Hippocampal formation (tissue), 2 donors: ENCODE results near the gene RUNDC1.

Source experiments
- DNase-seq, 2 donors: peaks; one replicate each; lab custom pipeline; 2025; lab: John Stamatoyannopoulos, UW

The RUNDC1 gene

DNA sequence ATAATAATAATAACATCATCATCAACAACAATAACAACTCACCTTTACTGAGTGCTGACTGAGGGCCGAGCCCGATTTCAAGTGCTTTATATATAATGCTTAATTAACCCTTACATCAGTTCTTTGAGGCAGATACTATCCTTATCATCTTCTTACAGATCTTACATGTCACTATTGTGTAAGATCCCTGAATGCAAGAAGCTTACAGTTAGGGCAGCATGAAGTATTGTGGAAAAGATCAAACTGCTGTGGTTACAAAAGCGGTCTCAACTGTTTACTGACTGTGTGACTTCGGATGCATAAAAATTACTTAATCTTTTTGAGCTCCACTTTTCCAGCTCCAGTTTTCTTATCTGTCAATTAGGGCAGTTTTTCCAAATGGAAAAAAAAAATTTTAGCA is 38.6 kb downstream of the RUNDC1 start:
- DNase-seq = no peak

DNA sequence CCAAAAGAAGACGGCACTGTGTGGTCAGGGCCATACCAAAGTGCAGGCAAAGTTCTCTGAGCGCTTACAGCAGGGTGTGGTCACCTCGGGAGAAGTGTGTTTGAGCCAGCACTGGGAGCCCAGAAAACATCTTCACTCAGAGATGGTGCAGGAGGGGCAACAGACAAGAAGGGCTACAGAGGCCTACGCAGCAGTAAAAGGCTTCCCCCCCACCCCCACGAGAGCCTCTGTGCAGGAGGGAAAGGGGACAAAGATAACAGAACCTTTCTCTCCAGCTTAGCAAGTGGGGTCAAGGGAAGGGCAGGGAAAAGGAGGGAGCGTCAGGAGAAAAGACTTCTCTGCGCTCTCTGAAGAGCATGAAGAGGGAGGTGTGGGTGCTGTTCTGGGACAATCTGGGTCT is 39.1 kb downstream of the RUNDC1 start:
- no peak for DNase-seq

DNA sequence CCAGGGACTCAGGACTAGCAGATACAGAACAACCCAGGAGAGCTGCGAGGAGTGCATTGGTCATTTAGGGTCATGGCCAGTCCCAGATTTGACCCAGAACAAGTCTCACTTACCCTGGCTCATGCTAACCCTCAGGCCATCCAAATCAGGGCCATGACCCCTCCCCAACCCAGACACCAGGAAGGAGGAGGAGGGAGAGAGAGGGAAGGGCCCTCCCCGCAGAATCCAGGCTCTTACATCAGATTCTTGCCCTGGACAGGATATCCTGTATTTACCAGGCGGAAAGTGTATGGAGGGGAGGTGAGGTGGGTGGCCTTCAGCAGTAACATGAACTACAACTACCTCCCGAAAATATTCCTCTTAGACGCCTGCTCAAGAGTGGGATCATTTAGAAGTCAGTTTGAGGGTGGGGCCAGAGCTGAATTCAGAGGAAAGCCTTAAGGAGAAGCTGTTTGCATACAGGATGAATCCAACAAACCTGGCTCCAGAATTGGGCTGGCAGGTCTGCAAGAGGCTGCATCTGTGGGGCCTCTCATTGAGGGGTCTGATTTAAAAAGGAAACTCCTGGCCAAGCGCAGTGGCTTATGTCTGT is 39.8 kb downstream of the RUNDC1 start:
- DNase-seq = no peak

DNA sequence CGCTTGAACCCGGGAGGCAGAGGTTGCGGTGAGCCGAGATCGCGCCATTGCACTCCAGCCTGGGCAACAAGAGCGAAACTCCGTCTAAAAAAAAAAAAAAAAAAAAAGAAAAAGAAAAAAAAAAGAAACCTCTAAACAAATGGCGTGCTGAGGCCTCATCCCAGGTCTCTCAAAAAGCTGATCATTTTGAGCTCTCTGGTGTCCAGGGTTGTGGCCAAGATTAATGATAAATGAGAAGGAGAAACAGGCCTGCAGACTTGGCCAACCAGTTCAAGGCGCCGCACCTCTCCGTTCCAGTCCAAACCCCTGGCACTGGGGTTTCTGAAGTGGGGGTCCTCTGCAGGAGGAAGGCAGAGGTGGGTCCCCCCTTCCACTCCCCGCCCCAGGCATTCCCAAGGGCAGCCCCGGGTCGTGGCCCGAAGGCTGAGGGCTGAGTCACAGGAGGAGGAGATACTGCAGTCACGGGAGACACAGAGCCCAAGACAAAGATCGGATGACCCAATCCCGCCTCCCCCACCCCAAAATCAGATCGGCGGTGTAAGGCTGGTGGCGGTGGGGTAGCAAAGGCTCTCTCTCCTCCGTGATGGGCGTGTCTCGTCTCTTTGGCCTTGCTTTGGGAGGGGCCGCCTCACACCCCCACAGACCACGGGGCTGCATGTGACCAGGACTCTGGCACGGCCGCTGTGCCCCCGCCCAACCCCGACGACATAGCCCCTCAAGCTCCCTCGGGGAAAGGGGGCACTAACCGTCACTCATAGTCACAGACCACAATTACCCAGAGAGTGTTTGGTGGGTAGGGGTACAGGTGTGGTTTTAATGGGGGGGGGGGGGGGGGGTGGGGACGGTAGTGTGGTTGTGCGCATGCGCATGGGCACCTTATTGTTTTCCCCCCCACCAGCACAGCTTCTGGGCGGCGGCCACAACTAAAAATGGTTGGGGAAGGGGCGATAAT is 40.7 kb downstream of the RUNDC1 start:
- DNase-seq = peak in 1 of 2 donors; percentile 27

DNA sequence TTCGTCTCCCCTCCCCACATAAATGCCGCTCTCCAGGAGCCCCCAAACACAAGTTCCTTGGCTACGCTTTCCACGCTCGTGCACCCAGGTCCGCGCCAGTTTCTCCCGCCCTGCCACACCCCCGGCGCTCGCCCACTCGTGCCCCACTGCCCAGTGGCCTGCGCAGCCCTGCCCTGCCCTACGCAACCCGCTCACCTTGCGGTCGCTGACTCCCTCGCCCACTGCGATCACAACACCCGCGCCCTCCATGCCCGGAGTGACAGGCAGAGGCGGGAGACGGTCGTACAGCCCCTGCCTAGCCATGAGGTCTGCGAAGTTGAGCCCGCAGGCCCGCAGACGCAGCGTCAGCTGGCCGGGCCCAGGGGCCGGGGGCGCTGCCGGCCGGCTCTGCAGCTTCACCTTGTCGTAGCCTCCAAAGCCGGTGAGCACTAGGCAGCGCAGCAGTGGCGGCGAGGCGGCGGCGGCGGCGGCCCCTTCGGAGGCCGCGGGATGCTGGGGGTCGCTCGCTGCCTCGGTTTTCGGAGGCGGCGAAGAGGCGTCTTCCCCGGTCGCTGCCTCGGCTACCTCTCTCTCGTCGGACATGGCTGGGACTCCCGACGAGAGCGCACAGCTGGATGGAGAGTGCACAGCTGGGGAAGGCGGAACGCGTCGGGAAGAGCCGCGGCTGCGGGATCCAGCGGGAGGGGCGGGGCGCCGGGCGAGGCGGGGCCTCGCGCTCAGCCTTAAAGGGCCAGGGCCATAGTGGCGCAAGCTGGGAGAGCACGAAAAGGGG is 41.6 kb downstream of the RUNDC1 start, which contains the start of gene VAT1:
VAT1 (minus strand) TSS at position 645 of the 772 bp plus-strand sequence; CDS start at position 582, 63 bp downstream.
- peak; percentile 68 to 79 for DNase-seq

- peak; percentile 82 to 93 for DNase-seq
Observed at GRCh38 chr17:43024407-43025289, 44.3 kb downstream of the RUNDC1 start, which contains the start of gene RND2. TSS of gene RND2 (plus strand) at chr17:43025231. CDS start at chr17:43025348, 117 bp downstream.

- DNase-seq = no peak
Observed at GRCh38 chr17:43025290-43025657, 44.9 kb downstream of the RUNDC1 start.

DNA sequence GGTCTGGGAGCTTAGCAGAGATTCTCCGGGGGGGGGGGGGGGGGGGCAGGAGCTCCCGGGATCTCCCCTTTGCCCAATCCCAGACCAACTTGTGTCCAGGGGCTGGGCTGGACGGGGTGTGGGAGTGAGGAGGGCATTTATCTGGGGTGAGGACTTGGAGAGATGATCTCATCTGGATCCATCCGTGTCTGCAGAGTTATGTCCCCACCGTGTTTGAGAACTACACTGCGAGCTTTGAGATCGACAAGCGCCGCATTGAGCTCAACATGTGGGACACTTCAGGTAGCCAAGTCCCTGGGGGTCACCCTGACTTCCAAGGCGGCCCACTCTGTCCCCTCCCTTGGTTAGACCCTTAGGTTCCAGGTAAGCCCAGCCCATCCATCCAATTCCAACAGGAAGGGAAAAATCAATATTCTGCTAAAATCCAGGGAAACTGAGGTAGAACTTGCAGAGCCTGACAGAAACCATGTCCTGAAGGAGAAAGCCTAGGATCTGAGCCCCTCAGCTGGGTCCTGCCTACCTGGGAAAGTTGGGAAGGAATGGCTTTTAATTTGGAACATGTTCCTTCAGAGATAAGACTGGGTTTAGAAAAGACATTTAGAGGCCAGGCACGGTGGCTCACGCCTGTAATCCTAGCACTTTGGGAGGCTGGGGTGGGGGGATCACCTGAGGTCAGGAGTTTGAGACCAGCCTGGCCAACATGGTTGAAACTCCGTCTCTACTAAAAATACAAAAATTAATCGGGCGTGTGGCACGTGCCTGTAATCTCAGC is 45.6 kb downstream of the RUNDC1 start:
- no peak for DNase-seq

GRCh38 chr17:43026595-43026994 is 46.2 kb downstream of the RUNDC1 start:
- no peak for DNase-seq

DNA sequence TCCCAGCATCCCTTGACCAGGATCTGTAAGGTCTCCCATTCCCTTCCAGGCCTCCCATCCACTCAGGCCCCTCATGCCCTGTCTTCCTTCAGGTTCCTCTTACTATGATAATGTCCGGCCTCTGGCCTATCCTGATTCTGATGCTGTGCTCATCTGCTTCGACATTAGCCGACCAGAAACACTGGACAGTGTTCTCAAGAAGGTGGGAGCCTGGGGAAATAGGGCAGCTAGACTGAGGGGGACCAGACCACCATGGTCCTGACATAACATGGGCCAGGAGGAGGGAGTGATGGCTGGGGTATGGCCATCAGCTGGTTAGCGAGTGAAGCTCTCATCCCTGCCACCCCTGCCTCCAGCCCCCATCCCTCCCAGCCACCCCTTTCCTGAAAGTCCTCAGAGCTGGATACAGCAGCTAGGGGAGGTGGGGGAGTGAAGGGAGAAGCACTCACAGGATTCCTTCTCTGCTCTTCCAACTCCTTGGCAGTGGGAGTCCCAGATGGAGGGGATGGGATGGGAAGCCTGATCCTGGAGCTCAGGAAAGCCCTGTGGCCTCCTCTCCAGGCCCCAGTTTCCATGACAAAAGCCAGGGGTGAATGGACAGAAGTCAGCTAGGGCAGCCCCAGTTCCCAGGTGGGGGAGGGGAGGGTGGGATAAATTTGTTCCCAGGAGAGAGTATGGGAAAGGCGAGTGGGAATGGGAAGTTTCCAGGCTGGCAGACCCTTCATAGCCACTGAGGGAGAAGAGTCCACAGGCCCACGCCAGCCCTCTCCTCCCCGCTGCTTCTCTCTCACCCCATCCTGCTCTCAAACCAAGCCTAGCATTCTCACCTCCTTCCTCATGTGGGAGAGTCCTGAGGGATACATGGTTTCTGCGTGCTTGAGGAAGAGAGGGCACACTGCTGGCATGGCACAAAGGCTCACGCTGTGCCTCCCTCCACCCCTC is 47.0 kb downstream of the RUNDC1 start:
- no peak for DNase-seq

- no peak for DNase-seq
Observed at GRCh38 chr17:43028221-43028861, 48.0 kb downstream of the RUNDC1 start.

- DNase-seq = no peak
Observed at GRCh38 chr17:43030137-43030767, 49.9 kb downstream of the RUNDC1 start.

DNA sequence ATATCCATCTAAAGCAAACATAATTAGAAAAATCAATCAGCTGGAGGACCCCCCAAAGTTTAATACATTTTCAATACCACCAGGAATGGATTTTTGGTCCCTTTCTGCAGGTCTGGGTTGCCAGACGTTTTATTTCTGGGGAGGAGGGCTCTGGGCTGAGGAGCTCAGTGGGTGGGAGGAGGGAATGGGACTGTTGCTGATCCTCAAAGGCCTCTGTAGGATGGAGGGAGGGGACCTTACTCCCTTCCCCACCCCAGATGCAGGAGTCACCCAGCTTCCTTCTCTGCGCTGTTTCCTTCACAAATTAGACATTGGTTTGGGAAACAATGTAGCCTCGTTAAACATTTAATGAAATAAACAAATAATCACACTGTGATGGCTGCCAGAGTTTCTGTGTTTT is 51.3 kb downstream of the RUNDC1 start:
- no peak for DNase-seq

DNA sequence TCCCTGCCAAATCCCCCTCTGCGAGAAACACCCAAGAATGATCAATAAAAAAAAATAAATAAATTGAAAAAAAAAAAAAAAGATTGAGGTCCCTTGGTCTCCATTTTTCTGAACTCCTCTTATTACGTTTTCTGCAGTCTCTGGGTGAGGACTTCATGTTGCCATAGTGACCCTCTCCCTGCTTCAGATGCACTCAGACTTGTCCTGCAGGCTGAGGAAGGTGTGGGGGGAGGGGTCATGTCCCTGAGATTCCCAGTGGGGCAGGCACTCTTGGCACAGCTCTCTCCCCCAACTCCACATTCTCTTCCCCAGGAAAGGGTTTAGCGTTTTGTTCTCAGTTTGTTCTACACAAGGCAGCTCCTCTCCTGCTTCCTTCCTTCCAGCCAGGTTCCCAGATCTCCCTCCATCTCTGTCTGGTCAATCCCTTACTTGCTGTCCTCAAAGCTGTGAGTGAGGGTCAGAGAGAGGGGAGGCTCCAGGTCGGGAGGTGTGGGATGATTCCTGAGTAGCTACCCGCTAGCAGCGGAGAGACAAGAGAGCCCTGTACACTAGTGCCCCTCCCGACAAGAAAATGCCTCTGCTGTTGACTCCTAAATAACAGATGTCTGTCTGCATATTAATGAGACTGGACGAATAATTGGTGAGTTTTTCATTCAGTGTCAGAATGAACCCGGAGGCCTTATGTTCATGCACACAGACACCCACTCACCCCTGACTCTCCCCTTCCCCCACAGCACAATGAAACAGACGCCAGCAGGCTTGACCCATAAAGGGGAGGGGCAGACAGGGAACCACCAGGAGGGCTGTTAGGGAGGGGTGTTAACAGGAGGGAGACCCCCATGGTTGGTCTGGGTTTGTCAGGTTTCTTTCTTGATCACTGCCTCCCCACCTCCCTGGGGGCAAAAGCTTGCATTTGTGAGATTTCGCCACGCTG is 53.9 kb downstream of the RUNDC1 start:
- DNase-seq = peak in 1 of 2 donors; percentile 32

DNA sequence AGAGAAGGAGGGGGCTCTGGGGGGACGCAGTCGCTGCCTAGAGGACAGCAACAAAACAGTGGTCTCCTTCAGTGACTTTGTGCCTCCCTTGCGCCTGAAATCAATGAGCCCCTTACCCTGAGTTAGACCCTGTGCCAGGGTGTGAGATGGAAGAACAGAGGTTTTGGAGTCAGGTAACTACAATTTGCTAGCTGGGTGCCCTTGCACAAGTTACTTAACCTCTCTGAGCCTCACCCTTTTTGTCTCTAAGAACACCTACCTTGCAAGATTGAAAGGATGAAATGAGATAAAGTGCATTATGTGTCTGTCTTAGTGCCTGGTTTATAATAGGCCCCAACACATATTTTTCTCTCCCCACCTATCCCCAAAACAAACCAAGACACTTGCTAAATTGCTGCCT is 54.5 kb downstream of the RUNDC1 start:
- DNase-seq = no peak

DNA sequence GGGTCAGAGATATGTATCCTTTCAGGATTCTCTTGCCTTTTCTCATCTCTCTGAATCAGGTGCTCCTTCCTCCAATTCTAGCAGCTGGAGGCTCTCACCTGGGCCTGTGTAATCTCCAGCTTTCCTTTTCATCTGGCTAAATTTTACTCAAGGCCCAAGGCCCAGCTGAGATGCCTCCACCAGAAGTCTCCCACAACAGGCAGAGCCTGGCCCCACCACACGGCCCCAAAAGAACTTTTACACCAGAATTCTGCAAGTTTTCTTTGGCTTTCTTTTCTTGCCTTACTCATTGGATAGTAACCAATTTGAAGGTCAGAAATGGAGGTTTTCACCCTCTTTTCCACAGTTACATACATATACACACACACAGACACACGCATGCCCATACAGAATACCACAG is 59.3 kb downstream of the RUNDC1 start:
- DNase-seq = no peak

DNA sequence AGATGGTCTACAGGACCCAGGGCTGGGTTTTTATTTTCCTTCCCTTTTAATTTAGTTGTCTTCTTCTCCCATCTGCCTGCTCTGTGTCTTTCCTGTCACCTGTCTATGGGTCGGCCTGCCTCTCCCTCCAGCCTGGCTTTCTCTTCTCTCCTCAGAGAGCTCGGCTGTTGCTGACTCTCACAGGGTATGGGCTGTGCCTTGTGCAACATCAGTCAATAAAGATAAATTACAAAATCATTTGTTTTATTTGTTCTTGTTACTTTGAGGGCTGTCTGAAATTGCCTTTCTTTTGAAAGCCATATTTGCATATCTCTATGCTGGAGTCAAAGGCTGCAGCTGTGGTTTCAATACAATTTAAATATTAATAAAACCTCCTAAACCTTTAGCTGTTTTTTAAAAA is 60.3 kb downstream of the RUNDC1 start:
- DNase-seq = no peak
